H7 (cell line): ENCODE measurements around the gene MORC4. TPM values are rescaled to one million over a fixed set of nuclear protein-coding genes. Genes with fewer than 3 reads are reported as not detected.

ENCODE experiments used
- DNase-seq: peaks from one replicate; pipeline ENCODE4 v3.0.0; 2012
- H3K27me3 ChIP-seq: 2 replicates; pipeline ENCODE4 v1.6.0; 2011; ENCODE audit warnings: mild to moderate bottlenecking, low read length; ENCODE audit not compliant: control insufficient read depth, insufficient read depth
- H3K36me3 ChIP-seq: replicated peaks from 2 replicates; pipeline ENCODE4 v1.5.1; 2011; ENCODE audit warnings: low read length; ENCODE audit not compliant: control insufficient read depth, insufficient read depth
- H3K4me3 ChIP-seq: 2 replicates; pipeline ENCODE4 v1.5.1; 2011; ENCODE audit warnings: low read depth, mild to moderate bottlenecking, control low read depth, low read length, moderate library complexity; ENCODE audit not compliant: insufficient read depth
- total RNA-seq: library from RNA; depleted of rRNA; stranded (reverse); fragments of >200 nt; shearing (Covaris generic); gene quantifications from 2 replicates; pipeline ENCODE4 v1.2.3, GENCODE V29; 2014

MORC4 gene
- total RNA-seq, 1 experiment from 2014 or later, result 2.7 TPM

DNA sequence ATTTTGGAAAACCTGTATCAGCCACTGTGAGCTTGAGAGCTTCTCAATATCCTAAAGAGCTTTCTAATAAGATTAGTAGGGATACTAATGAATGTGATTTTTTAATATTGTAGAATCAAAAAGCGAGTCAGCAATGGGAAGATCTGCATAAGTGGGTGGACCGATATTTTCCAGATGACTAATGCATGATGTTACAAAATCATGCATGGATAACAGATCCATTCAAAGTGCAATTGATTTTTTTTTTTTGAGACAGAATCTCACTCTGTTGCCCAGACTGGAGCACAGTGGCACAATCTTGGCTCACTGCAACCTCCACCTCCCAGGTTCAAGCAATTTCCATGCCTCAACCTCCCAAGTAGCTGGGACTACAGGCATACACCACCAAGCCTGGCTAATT lies 87.1 kb downstream of the MORC4 start:
- no peaks in the 10 kb centered on the region for H3K36me3 ChIP-seq
- DNase-seq, result no peak
- no peaks in the 10 kb centered on the region; the same call in 1 of the 2 replicates for H3K27me3 ChIP-seq
- no peak overlapping the region for H3K4me3 ChIP-seq

GRCh38 chrX:106906361-106906760 lies 93.7 kb downstream of the MORC4 start:
- Histone ChIP-seq H3K36me3 (no peaks in the 10 kb centered on the region), H3K4me3 (no peak overlapping the region), H3K27me3 (peaks cover 1% of the 10 kb centered on the region; the same call in 1 of the 2 replicates)
- no peak for DNase-seq

GRCh38 chrX:106905064-106905708 lies 94.8 kb downstream of the MORC4 start:
- H3K27me3 ChIP-seq, result peaks cover 1% of the 10 kb centered on the region; the same call in 1 of the 2 replicates
- no peak for DNase-seq
- no peaks in the 10 kb centered on the region for H3K36me3 ChIP-seq
- no peak overlapping the region for H3K4me3 ChIP-seq

DNA sequence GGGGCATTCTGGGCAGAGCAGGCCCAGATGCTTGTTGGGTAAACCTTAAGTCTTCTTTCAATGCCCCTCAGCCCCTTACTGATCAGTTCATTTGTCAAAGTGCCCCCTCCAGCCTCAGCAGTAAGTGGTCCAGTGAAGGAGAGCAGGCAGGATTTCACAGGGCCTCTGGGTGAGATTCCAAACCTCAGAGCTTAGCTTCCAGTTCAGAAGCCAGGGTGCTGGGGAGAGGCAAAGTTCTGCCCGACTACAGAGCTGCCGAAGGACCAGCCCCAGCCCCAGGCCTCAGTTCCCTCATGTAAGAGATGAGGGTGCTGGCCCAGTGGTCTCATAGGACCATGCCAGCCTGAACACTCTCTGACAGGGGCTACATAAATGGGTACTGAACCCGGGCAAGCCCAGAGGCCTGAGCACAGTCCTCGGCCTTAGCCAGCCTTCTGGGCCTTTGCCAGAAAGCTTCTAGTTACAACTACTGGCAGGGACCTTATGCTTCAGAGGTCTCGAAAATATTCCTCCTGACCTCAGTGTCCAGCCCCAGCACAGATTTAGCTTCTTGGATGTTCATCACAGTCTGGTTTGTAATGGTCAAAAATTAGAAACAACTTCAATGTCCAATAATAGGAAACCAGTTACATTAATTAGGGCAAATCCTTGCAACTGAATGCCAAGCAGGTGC lies 96.0 kb downstream of the MORC4 start:
- peaks cover 1% of the 10 kb centered on the region; the same call in 1 of the 2 replicates for H3K27me3 ChIP-seq
- DNase-seq, result no peak
- H3K4me3 ChIP-seq, result no peak overlapping the region
- H3K36me3 ChIP-seq, result no peaks in the 10 kb centered on the region

- peaks cover 1% of the 10 kb centered on the region; the same call in 1 of the 2 replicates for H3K27me3 ChIP-seq
- H3K36me3 ChIP-seq, result no peaks in the 10 kb centered on the region
- no peak for DNase-seq
- H3K4me3 ChIP-seq, result no peak within 1 kb of the TSS
Measured at GRCh38 chrX:106903291-106903824, 96.7 kb downstream of the MORC4 start, which contains the start of gene RIPPLY1. Gene RIPPLY1 (minus strand): TSS chrX:106903341. CDS start chrX:106903287, 54 bp downstream.

GRCh38 chrX:106902684-106903083 lies 97.3 kb downstream of the MORC4 start:
- no peak for DNase-seq
- no peak overlapping the region for H3K4me3 ChIP-seq
- H3K36me3 ChIP-seq, result no peaks in the 10 kb centered on the region
- peaks cover 1% of the 10 kb centered on the region; the same call in 1 of the 2 replicates for H3K27me3 ChIP-seq

DNA sequence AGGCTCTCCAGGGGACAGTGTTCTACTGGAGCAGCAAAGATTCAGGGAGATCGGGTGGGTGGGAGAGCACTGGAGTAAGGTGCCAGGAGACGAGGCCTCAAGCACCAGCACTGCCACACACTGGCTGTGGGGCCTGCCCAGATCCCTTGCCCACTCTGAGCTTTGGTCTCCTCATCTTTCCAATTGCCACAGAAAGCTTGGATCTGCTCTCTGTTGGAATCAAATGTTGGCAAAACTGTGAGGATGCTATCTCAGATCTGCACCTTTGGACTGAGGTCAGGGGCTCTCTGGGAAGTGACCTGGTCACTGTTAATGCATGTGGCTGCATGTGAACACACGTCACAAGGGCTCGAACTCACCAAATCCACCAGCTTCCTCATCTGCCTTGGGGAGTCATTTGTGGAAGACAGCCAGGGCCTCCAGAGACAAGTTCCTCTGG lies 98.2 kb downstream of the MORC4 start:
- H3K36me3 ChIP-seq, result no peaks in the 10 kb centered on the region
- DNase-seq, result no peak
- no peak overlapping the region for H3K4me3 ChIP-seq
- peaks cover 1% of the 10 kb centered on the region; the same call in 1 of the 2 replicates for H3K27me3 ChIP-seq

- H3K27me3 ChIP-seq, result peaks cover 1% of the 10 kb centered on the region; the same call in 1 of the 2 replicates
- DNase-seq, result no peak
- no peaks in the 10 kb centered on the region for H3K36me3 ChIP-seq
- no peak overlapping the region for H3K4me3 ChIP-seq
Measured at GRCh38 chrX:106901341-106901740, 98.7 kb downstream of the MORC4 start.

DNA sequence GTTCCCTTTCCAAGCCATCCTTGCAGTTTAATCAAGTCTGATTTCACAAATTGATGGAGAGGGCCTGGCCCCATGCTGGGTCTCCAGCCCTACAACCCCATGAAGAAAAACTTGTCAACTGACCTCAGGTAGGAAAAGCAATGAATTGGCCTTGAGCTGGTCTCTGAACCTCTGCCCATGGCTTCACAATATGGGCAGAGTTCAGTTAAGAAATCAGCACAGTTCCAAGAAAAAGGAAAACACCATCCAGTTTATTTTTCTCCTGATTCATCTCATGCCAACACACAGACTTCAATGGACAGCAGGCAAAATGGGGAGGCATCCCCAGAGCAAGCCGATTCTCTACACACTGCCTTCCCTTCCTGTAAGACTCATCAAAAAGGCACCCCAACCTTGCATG lies 100.2 kb downstream of the MORC4 start:
- DNase-seq, result no peak
- no peaks in the 10 kb centered on the region; the same call in 1 of the 2 replicates for H3K27me3 ChIP-seq
- no peak overlapping the region for H3K4me3 ChIP-seq
- no peaks in the 10 kb centered on the region for H3K36me3 ChIP-seq

GRCh38 chrX:106899276-106899675 lies 100.7 kb downstream of the MORC4 start:
- no peak for DNase-seq
- H3K4me3 ChIP-seq, result no peak overlapping the region
- no peaks in the 10 kb centered on the region; the same call in 1 of the 2 replicates for H3K27me3 ChIP-seq

DNA sequence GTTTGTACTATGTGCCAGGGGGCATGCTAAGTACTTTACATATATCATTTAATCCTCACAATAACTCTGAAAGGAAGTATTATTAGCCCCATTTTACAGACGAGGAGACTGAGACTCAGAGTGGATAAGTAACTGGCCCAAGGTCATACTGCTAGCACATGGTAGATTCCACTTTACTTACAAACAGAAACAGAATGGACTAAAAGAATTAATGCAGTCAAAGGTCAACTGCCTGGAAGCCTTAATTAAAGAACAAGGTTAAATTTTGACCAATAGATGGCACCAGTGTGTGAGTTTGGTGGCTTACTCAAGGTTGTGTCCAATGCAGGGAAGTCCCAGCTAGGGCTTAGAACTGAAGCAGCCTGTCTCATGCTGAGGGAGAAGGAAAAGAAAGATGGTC lies 101.5 kb downstream of the MORC4 start:
- peak; percentile 67 for DNase-seq
- Histone ChIP-seq H3K4me3 (no peak overlapping the region), H3K36me3 (no peaks in the 10 kb centered on the region), H3K27me3 (no peaks in the 10 kb centered on the region; the same call in 1 of the 2 replicates)

More at GRCh38 chrX:106899276-106899675, 100.7 kb downstream of the MORC4 start:
- no peaks in the 10 kb centered on the region for H3K36me3 ChIP-seq

- Histone ChIP-seq H3K4me3 (no peak overlapping the region), H3K36me3 (no peaks in the 10 kb centered on the region), H3K27me3 (no peaks in the 10 kb centered on the region; the same call in 1 of the 2 replicates)
- no peak for DNase-seq
Measured at GRCh38 chrX:106897259-106897658, 102.8 kb downstream of the MORC4 start.

GRCh38 chrX:106894978-106895452 lies 105.0 kb downstream of the MORC4 start:
- DNase-seq, result no peak

DNA sequence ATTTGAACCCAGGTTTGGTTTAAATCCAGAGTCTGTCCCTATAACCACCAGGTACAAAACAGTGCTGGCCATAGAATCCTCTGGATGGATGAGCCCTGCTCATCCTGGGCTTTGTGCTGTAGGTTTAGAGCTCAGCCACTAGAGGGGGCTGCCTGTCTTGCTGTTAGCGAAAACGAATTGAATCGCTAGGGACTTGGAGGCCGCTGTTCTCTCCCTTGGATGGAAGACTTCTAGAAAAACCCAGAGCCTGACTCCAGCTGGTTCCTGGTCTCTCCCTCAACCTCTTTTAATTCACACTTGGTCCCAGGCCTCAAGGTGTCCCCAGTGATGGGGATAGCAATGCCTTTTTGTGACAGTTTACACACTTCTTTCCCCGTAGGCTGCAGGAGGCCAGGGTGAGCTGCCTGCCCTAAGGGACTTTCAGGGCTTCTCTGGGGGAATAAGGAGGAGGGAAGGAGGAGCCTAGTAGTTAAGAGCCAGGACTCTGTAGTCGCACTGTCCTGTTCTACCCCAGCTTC lies 105.6 kb downstream of the MORC4 start:
- no peak overlapping the region for H3K4me3 ChIP-seq
- H3K27me3 ChIP-seq, result no peaks in the 10 kb centered on the region
- DNase-seq, result peak; percentile 68
- H3K36me3 ChIP-seq, result no peaks in the 10 kb centered on the region

More at GRCh38 chrX:106894978-106895452, 105.0 kb downstream of the MORC4 start:
- H3K27me3 ChIP-seq, result no peaks in the 10 kb centered on the region
- H3K4me3 ChIP-seq, result no peak overlapping the region
- no peaks in the 10 kb centered on the region for H3K36me3 ChIP-seq
